ENCODE results near the gene SLC6A18. TPM values are rescaled to one million over a fixed set of nuclear protein-coding genes. Genes with fewer than 3 reads are reported as not detected.

Gene SLC6A18
- total and polyA plus RNA-seq, 10 of the 15 experiments (the other 5 are each of a cell fraction or from before 2014, with no cell fraction given): not detected

DNA sequence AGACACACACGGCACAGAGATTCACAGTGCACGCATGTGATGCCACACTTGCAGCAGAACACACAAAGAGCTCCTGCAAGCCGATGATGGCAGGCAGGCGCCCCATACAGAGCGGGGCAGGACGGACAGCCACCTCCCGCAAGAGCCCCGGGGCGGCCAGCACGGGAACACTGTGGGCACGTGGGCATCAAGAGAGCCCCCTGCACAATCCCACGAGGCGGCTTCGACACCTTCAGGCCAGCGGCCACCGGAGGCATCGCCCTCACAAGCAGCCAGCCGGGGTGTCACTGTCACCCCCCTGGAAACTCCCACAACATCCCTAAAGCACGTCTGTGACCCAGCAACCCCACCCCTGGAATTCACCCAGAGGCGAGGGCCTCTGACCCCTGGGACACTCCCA, 51.7 kb downstream of the SLC6A18 start:
- BruUV-seq (replicated peaks): no TSS peak
- Histone ChIP-seq H3K36me3 (ENCODE audit: control insufficient read depth in 2 of 2, insufficient read depth in 2 of 2, low read length in 1 of 2) (peaks cover 0 to 14% of the 10 kb centered on the region in 2 experiments; a peak in 2 of 4 replicates), H3K27me3 (replicated peaks in 1 of 2; ENCODE audit: control insufficient read depth in 2 of 2, insufficient read depth in 2 of 2, low read length in 1 of 2) (no peaks in the 10 kb centered on the region), H3K4me1 (ENCODE audit: control insufficient read depth, insufficient read depth, low read length) (no peaks in the 10 kb centered on the region), H3K27ac (ENCODE audit: control insufficient read depth, insufficient read depth) (no peak overlapping the region), H4K20me1 (ENCODE audit: control insufficient read depth, insufficient read depth) (no peaks in the 10 kb centered on the region), H3K9ac (ENCODE audit: control insufficient read depth, insufficient read depth, low read length) (no peak overlapping the region), H2AFZ (ENCODE audit: control insufficient read depth, low read depth, low read length) (no peak overlapping the region), H3K9me3 (replicated peaks; ENCODE audit: control insufficient read depth, insufficient read depth, low read length) (no peaks in the 10 kb centered on the region; the same call in 2 of the 3 replicates), H3K4me3 (no peak overlapping the region), H3K79me2 (ENCODE audit: control insufficient read depth, insufficient read depth, low read length) (no peaks in the 10 kb centered on the region), H3K4me2 (ENCODE audit: control insufficient read depth, insufficient read depth) (no peak overlapping the region)
- intact Hi-C loops (cut with micrococcal nuclease; ENCODE audit: unreplicated experiment): no loop called here
- ChIA-PET SMC1A (ENCODE audit: uncharacterized antibody, unreplicated experiment) (no interaction called here), RAD21 (ENCODE audit: unreplicated experiment) (no interaction called here), CTCF (no interaction called here), POLR2A (no interaction called here)
- WGBS (ENCODE audit: insufficient coverage, insufficient replicate concordance, low lambda C conversion rate, missing lambda C conversion rate): 66% methylated on average over 20 of the region's 20 CpGs
- DNase-seq (ENCODE audit: low read depth, low spot score) (no peak), ATAC-seq (no peak), FAIRE-seq (no peak)
- in situ Hi-C loops (cut with MboI): no loop called here
- TF ChIP-seq YY1 (IDR thresholded peaks at IDR 0.05; ENCODE audit: low read depth, low read length) (no peak), NR2F1 (conservative IDR thresholded peaks at IDR 0.05) (no peak), ETV6 (conservative IDR thresholded peaks at IDR 0.05 in 1 of 2, IDR thresholded peaks at IDR 0.05 in 1 of 2; ENCODE audit: borderline replicate concordance in 1 of 2, low read depth in 1 of 2) (no peak), POU2F2 (IDR thresholded peaks at IDR 0.05; ENCODE audit: borderline replicate concordance, low read depth, low read length) (no peak), ZNF622 (IDR thresholded peaks at IDR 0.05) (no peak), TCF12 (IDR thresholded peaks at IDR 0.05; ENCODE audit: low read depth, low read length) (no peak), NR2C1 (IDR thresholded peaks at IDR 0.05) (no peak), CBX3 (IDR thresholded peaks at IDR 0.05; ENCODE audit: borderline replicate concordance, low read depth) (no peak), HCFC1 (IDR thresholded peaks at IDR 0.05; ENCODE audit: low read length) (no peak)
- TF ChIP-seq, protein P1, sequence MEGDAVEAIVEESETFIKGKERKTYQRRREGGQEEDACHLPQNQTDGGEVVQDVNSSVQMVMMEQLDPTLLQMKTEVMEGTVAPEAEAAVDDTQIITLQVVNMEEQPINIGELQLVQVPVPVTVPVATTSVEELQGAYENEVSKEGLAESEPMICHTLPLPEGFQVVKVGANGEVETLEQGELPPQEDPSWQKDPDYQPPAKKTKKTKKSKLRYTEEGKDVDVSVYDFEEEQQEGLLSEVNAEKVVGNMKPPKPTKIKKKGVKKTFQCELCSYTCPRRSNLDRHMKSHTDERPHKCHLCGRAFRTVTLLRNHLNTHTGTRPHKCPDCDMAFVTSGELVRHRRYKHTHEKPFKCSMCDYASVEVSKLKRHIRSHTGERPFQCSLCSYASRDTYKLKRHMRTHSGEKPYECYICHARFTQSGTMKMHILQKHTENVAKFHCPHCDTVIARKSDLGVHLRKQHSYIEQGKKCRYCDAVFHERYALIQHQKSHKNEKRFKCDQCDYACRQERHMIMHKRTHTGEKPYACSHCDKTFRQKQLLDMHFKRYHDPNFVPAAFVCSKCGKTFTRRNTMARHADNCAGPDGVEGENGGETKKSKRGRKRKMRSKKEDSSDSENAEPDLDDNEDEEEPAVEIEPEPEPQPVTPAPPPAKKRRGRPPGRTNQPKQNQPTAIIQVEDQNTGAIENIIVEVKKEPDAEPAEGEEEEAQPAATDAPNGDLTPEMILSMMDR (IDR thresholded peaks at IDR 0.05 in 2 of 3, conservative IDR thresholded peaks at IDR 0.05 in 1 of 3; ENCODE audit: control insufficient read depth in 2 of 3, extremely low read depth in 1 of 3, insufficient read depth in 1 of 3, low read depth in 3 of 3, low read length in 3 of 3): no peak
- TF ChIP-seq, protein P2, sequence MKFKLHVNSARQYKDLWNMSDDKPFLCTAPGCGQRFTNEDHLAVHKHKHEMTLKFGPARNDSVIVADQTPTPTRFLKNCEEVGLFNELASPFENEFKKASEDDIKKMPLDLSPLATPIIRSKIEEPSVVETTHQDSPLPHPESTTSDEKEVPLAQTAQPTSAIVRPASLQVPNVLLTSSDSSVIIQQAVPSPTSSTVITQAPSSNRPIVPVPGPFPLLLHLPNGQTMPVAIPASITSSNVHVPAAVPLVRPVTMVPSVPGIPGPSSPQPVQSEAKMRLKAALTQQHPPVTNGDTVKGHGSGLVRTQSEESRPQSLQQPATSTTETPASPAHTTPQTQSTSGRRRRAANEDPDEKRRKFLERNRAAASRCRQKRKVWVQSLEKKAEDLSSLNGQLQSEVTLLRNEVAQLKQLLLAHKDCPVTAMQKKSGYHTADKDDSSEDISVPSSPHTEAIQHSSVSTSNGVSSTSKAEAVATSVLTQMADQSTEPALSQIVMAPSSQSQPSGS (IDR thresholded peaks at IDR 0.05; ENCODE audit: low read length): no peak
- TF ChIP-seq, protein P3, sequence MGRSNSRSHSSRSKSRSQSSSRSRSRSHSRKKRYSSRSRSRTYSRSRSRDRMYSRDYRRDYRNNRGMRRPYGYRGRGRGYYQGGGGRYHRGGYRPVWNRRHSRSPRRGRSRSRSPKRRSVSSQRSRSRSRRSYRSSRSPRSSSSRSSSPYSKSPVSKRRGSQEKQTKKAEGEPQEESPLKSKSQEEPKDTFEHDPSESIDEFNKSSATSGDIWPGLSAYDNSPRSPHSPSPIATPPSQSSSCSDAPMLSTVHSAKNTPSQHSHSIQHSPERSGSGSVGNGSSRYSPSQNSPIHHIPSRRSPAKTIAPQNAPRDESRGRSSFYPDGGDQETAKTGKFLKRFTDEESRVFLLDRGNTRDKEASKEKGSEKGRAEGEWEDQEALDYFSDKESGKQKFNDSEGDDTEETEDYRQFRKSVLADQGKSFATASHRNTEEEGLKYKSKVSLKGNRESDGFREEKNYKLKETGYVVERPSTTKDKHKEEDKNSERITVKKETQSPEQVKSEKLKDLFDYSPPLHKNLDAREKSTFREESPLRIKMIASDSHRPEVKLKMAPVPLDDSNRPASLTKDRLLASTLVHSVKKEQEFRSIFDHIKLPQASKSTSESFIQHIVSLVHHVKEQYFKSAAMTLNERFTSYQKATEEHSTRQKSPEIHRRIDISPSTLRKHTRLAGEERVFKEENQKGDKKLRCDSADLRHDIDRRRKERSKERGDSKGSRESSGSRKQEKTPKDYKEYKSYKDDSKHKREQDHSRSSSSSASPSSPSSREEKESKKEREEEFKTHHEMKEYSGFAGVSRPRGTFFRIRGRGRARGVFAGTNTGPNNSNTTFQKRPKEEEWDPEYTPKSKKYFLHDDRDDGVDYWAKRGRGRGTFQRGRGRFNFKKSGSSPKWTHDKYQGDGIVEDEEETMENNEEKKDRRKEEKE (IDR thresholded peaks at IDR 0.05): no peak
- TF ChIP-seq, protein P4, sequence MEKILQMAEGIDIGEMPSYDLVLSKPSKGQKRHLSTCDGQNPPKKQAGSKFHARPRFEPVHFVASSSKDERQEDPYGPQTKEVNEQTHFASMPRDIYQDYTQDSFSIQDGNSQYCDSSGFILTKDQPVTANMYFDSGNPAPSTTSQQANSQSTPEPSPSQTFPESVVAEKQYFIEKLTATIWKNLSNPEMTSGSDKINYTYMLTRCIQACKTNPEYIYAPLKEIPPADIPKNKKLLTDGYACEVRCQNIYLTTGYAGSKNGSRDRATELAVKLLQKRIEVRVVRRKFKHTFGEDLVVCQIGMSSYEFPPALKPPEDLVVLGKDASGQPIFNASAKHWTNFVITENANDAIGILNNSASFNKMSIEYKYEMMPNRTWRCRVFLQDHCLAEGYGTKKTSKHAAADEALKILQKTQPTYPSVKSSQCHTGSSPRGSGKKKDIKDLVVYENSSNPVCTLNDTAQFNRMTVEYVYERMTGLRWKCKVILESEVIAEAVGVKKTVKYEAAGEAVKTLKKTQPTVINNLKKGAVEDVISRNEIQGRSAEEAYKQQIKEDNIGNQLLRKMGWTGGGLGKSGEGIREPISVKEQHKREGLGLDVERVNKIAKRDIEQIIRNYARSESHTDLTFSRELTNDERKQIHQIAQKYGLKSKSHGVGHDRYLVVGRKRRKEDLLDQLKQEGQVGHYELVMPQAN (conservative IDR thresholded peaks at IDR 0.05): no peak
